Fibroblast of mammary gland (primary cell): Measurements from ENCODE around the gene FBXW12.

Source experiments
- DNase-seq: peaks from one replicate; pipeline ENCODE4 v3.0.0-alpha.2; 2010; ENCODE audit warnings: low read depth
- H3K4me3 ChIP-seq: 2 replicates; pipeline ENCODE4 v1.5.1; 2011; ENCODE audit warnings: low read depth, mild to moderate bottlenecking, low read length, moderate library complexity; ENCODE audit not compliant: control insufficient read depth
- TF ChIP-seq, protein P1 (sequence below): conservative IDR thresholded peaks from 2 replicates; pipeline ENCODE4 v1.5.1; 2011; ENCODE audit warnings: low read depth, low read length, inconsistent platforms; ENCODE audit not compliant: control insufficient read depth, insufficient read depth

Gene FBXW12

DNA sequence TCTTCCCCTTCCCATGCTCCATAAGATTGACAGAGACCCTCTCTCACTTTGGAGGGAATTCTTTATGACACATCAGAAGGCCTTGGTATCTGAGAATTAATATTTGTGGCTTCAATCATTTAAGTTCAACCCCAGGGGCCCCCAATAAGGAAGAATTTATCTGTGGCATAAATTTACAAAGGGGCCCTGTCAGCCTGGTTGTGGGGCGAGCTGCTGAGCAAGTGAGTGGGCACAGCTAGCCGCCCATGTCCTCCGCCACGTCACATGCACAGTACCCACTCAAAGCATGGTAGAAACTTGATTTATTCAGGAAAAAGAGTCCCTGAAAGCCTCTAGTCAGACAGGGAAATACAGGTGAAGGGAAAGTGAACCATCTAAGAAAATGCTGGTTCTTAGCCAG, 44.5 kb downstream of the FBXW12 start:
- no peak overlapping the region for H3K4me3 ChIP-seq
- TF ChIP-seq, protein P1, sequence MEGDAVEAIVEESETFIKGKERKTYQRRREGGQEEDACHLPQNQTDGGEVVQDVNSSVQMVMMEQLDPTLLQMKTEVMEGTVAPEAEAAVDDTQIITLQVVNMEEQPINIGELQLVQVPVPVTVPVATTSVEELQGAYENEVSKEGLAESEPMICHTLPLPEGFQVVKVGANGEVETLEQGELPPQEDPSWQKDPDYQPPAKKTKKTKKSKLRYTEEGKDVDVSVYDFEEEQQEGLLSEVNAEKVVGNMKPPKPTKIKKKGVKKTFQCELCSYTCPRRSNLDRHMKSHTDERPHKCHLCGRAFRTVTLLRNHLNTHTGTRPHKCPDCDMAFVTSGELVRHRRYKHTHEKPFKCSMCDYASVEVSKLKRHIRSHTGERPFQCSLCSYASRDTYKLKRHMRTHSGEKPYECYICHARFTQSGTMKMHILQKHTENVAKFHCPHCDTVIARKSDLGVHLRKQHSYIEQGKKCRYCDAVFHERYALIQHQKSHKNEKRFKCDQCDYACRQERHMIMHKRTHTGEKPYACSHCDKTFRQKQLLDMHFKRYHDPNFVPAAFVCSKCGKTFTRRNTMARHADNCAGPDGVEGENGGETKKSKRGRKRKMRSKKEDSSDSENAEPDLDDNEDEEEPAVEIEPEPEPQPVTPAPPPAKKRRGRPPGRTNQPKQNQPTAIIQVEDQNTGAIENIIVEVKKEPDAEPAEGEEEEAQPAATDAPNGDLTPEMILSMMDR = no peak
- no peak for DNase-seq

DNA sequence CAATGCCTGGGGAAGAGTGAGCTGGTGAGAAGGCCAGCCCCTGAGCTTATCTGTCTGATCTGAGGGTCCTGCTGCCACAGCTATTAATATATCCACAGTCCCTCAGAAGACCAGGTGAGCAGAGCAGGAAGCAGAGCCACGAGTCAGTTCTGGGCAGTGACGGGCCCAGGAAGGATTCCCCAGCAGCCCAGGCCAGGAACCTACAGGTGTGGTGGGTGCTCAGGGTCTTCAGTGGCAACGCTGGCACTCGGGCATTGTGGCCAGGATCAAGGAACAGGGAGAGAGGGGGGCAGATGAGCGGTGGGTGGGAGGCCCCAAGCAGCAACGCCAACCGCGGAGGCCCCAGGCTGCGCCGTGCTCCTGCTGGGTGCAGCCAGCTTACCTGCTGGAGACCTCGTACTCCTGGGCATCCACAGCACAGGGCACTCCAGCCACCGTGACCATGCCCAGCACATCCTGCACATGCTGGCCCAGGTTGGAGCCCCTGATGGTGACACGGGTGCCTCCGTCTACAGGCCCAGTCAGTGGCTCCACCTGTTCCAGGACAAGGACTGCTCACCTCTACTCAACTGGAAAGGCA, 45.6 kb downstream of the FBXW12 start:
- TF ChIP-seq, protein P1 = no peak
- DNase-seq = no peak
- H3K4me3 ChIP-seq = no peak overlapping the region

DNA sequence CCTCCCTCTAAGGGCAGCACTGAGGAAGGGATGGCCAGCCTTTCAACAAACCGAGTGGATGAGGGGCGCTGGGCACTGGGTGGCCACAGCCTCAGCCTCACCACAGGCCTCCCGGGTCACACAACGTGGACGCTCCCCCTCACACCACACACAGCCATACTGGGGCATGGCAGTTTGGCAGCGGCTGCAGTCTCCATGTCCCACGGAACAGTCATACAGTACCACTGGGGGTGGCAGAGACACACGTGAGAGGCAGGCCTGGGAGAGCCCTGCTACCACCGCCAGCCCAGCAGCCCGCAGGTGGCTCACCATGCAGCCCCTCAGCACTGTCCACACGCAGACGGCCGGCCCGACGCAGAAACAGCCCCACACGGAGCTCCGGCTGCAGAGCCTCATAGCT, 46.1 kb downstream of the FBXW12 start:
- TF ChIP-seq, protein P1 = no peak
- no peak for DNase-seq
- H3K4me3 ChIP-seq = no peak overlapping the region

DNA sequence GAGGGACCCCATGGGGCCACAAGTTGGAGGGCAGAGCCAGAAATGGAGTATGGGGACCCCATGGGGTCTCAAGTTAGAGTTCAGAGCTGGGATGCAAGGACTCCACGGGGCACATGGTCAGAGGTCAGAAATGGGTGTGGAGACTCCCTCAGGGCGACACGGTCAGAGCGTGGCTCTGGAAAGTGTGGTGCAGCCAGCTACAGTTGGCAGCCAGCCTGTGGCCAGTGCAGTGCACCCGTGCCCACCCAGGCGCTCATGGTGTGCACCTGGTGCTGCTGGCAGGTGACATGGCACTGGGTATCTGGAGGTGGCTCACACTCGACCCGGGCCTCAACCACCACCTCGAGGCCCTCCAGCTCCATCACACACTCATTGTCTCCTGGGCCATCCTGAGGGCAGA, 46.6 kb downstream of the FBXW12 start:
- H3K4me3 ChIP-seq = no peak overlapping the region
- TF ChIP-seq, protein P1 = no peak
- DNase-seq = no peak

DNA sequence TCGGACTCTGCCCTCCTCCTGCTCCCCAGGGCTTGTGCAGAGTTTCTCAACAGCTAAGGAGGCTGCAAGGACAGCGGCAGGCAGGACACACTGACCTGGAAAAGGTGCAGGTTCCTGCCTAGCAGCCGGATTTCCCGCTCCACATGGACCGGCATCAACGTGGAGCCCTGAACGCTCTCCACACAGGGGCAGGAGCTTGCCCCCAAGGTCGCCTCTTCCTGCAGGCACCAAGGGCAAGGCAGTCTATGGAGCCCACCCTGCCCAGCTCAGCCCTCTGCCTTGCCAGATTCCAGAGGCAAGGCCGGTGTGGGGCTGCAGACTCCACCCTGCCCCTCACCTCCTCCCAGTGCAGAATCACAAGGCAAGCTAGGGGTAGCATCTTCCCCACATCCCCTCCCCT, 47.1 kb downstream of the FBXW12 start:
- TF ChIP-seq, protein P1 = no peak
- no peak for DNase-seq
- H3K4me3 ChIP-seq = no peak overlapping the region

DNA sequence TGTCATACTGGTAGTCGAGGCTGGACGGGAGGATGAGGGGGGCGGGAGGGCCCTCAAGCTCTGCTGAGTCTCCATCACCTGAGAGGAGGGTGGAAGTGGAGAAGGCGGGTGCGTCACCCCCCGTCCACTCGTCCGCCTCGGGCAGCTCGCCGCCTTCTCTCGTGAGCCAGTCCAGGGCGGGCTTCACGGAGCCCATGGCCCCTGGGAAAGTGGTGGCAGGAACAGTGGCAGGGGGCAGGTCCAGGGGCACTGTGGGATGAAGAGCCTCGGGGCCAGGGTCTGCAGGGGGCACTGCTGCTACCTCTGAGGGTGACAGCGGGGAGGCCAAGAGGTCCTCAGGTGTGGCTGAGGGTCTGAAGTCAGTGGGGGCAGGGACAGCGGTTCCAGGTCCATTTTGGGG, 47.6 kb downstream of the FBXW12 start:
- DNase-seq = no peak
- H3K4me3 ChIP-seq = no peak overlapping the region
- TF ChIP-seq, protein P1 = no peak

DNA sequence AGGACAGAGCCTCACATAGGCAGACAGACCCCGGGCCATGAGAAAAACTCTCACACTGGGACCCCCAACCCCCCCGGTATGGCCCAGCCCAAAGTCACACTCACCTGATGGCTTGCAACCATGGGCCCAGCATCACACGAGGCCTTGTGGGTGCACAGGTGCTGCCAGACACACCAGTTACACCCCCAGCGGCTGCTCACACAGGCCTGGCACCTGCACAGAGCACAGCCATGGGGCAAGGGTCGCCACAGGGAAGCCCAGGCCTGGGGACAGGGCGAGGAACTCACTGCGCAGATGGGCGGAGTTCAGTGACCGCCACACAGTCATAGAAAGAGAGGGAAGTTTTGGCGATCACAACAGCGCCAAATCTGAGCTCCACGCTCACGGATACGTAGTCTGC, 48.5 kb downstream of the FBXW12 start:
- TF ChIP-seq, protein P1 = no peak

More for the DNA sequence above, 48.5 kb downstream of the FBXW12 start:
- no peak for DNase-seq
- H3K4me3 ChIP-seq = no peak overlapping the region
